Measurements from ENCODE around the gene PACS1. TPM values are rescaled to one million over a fixed set of nuclear protein-coding genes. Genes with fewer than 3 reads are reported as not detected.
A peak's percentile ranks its signal among the peaks of the same experiment; 100 is the strongest.

Gene PACS1
- polyA plus RNA-seq, 1 of the 3 experiments (the other 2 are of a cell fraction): 37.3 TPM

DNA sequence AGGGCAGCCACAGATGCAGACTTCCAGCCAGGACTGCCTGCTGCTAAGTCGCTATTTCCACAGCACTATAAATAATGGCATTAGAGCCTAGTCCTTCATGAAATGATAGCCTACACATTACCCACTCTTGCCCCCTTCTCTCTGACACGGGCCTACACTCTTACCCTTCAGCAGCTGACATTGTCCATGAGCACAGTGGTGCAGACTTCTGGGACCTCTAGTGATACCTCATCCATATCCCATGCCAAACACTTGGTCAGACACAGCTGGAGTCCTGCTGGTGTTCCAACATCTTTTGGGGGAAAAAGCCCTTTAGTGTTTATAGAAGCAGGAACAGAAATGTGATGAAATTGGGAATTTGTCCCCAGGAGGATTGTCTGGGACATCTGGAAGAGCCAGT, 155.0 kb downstream of the PACS1 start:
- Histone ChIP-seq H3F3A (replicated peaks; ENCODE audit: insufficient read depth) (peaks cover 8% of the 10 kb centered on the region), H3K4me3 (ENCODE audit: low read depth in 2 of 2, low read length in 1 of 2) (no peak overlapping the region), H3K27ac (ENCODE audit: low read depth in 2 of 2, low read length in 1 of 2) (peak overlapping the region in 1 of 2 experiments; percentile 34; a peak in 1 of 4 replicates), H2AFZ (ENCODE audit: low read depth) (no peak overlapping the region), H3K4me2 (no peak overlapping the region), H3K9ac (no peak overlapping the region), H4K20me1 (ENCODE audit: insufficient read depth) (0 out of 2 replicates have a peak, but pooled peaks cover 4% of the 10 kb centered on the region), H3K79me2 (ENCODE audit: insufficient read depth) (no peaks in the 10 kb centered on the region), H3K27me3 (ENCODE audit: insufficient read depth) (no peaks in the 10 kb centered on the region), H3K9me2 (no peaks in the 10 kb centered on the region), H3K4me1 (ENCODE audit: control insufficient read depth in 1 of 2, insufficient read depth in 2 of 2, low read depth in 1 of 2, low read length in 1 of 2) (peaks cover 0 to 6% of the 10 kb centered on the region in 2 experiments; a peak in 1 of 4 replicates), H3K9me3 (no peaks in the 10 kb centered on the region), H3K36me3 (replicated peaks in 1 of 2; ENCODE audit: control insufficient read depth in 1 of 2, insufficient read depth in 2 of 2, low read length in 1 of 2) (peaks cover 39 to 40% of the 10 kb centered on the region in 2 experiments)
- 66% methylated on average over 2 of the region's 2 CpGs for WGBS (ENCODE audit: low lambda C conversion rate)
- TF ChIP-seq NRF1 (IDR thresholded peaks at IDR 0.05; ENCODE audit: low read depth, low read length) (no peak), FOXJ3 (CRISPR knock-in tag; IDR thresholded peaks at IDR 0.05) (no peak), TEAD4 (IDR thresholded peaks at IDR 0.05; ENCODE audit: borderline replicate concordance, insufficient read depth) (no peak), MXI1 (IDR thresholded peaks at IDR 0.05; ENCODE audit: low read depth, low read length) (no peak), EP300 (IDR thresholded peaks at IDR 0.05; ENCODE audit: borderline replicate concordance in 1 of 2, low read depth in 1 of 2, low read length in 1 of 2) (no peak)
- TF ChIP-seq, protein P1, sequence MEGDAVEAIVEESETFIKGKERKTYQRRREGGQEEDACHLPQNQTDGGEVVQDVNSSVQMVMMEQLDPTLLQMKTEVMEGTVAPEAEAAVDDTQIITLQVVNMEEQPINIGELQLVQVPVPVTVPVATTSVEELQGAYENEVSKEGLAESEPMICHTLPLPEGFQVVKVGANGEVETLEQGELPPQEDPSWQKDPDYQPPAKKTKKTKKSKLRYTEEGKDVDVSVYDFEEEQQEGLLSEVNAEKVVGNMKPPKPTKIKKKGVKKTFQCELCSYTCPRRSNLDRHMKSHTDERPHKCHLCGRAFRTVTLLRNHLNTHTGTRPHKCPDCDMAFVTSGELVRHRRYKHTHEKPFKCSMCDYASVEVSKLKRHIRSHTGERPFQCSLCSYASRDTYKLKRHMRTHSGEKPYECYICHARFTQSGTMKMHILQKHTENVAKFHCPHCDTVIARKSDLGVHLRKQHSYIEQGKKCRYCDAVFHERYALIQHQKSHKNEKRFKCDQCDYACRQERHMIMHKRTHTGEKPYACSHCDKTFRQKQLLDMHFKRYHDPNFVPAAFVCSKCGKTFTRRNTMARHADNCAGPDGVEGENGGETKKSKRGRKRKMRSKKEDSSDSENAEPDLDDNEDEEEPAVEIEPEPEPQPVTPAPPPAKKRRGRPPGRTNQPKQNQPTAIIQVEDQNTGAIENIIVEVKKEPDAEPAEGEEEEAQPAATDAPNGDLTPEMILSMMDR (IDR thresholded peaks at IDR 0.05): no peak
- DNase-seq: no peak
- ChIA-PET POLR2A (interaction anchor here (1.0 kb wide), 1 partner anchor 11 kb away, joined by 3 read pairs; no protein-coding TSS in a partner anchor), CTCF (interaction anchor here (0.8 to 6.7 kb wide), 6 partner anchors 8 to 156 kb away, joined by 3 to 73 read pairs (median 6); partner anchors contain the start of genes CNIH2 and RAB1B)

DNA sequence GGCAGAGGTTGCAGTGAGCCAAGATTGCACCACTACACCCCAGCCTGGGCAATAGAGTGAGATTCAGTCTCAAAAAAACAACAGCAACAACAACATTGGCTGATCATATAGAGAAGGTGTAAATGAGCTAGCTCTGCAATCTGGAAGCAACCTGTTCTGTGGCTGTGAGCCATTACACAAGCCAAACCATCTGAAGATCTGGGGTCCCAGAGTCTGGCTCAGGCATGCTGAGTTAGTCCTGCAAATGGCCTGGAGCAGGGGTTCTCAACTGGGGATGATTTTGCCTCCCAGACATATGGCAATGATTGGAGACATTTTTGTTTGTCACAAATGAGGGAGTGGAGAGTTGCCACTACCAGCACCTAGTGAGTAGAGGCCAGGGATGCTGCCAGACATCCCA, 156.0 kb downstream of the PACS1 start:
- Histone ChIP-seq H3K9me3 (no peaks in the 10 kb centered on the region), H3K79me2 (ENCODE audit: insufficient read depth) (no peaks in the 10 kb centered on the region), H3K36me3 (replicated peaks in 1 of 2; ENCODE audit: control insufficient read depth in 1 of 2, insufficient read depth in 2 of 2, low read length in 1 of 2) (peaks cover 41 to 48% of the 10 kb centered on the region in 2 experiments), H3F3A (replicated peaks; ENCODE audit: insufficient read depth) (peaks cover 8% of the 10 kb centered on the region), H4K20me1 (ENCODE audit: insufficient read depth) (0 out of 2 replicates have a peak, but pooled peaks cover 4% of the 10 kb centered on the region), H3K9me2 (no peaks in the 10 kb centered on the region), H3K4me2 (no peak overlapping the region), H3K4me1 (ENCODE audit: control insufficient read depth in 1 of 2, insufficient read depth in 2 of 2, low read depth in 1 of 2, low read length in 1 of 2) (peaks cover 0 to 6% of the 10 kb centered on the region in 2 experiments; a peak in 1 of 4 replicates), H3K27ac (ENCODE audit: low read depth in 2 of 2, low read length in 1 of 2) (no peak overlapping the region), H2AFZ (ENCODE audit: low read depth) (no peak overlapping the region), H3K4me3 (ENCODE audit: low read depth in 2 of 2, low read length in 1 of 2) (no peak overlapping the region), H3K27me3 (ENCODE audit: insufficient read depth) (no peaks in the 10 kb centered on the region), H3K9ac (no peak overlapping the region)
- TF ChIP-seq TCF12 (IDR thresholded peaks at IDR 0.05) (no peak), FOSL2 (IDR thresholded peaks at IDR 0.05; ENCODE audit: borderline replicate concordance, low read depth) (no peak), EZH2phosphoT487 (IDR thresholded peaks at IDR 0.05; ENCODE audit: borderline replicate concordance, low read depth) (no peak), NFIC (IDR thresholded peaks at IDR 0.05; ENCODE audit: borderline replicate concordance) (no peak), MAX (IDR thresholded peaks at IDR 0.05; ENCODE audit: low read depth) (no peak), GABPA (IDR thresholded peaks at IDR 0.05; ENCODE audit: low read depth) (no peak), RCOR1 (IDR thresholded peaks at IDR 0.05; ENCODE audit: low read length) (no peak), GATA2 (CRISPR knock-in tag; IDR thresholded peaks at IDR 0.05) (no peak), NRF1 (IDR thresholded peaks at IDR 0.05; ENCODE audit: low read depth, low read length) (no peak), POLR2AphosphoS5 (IDR thresholded peaks at IDR 0.05; ENCODE audit: low read depth, low read length) (no peak)
- TF ChIP-seq, protein P1 (IDR thresholded peaks at IDR 0.05): no peak
- TF ChIP-seq, protein P2, sequence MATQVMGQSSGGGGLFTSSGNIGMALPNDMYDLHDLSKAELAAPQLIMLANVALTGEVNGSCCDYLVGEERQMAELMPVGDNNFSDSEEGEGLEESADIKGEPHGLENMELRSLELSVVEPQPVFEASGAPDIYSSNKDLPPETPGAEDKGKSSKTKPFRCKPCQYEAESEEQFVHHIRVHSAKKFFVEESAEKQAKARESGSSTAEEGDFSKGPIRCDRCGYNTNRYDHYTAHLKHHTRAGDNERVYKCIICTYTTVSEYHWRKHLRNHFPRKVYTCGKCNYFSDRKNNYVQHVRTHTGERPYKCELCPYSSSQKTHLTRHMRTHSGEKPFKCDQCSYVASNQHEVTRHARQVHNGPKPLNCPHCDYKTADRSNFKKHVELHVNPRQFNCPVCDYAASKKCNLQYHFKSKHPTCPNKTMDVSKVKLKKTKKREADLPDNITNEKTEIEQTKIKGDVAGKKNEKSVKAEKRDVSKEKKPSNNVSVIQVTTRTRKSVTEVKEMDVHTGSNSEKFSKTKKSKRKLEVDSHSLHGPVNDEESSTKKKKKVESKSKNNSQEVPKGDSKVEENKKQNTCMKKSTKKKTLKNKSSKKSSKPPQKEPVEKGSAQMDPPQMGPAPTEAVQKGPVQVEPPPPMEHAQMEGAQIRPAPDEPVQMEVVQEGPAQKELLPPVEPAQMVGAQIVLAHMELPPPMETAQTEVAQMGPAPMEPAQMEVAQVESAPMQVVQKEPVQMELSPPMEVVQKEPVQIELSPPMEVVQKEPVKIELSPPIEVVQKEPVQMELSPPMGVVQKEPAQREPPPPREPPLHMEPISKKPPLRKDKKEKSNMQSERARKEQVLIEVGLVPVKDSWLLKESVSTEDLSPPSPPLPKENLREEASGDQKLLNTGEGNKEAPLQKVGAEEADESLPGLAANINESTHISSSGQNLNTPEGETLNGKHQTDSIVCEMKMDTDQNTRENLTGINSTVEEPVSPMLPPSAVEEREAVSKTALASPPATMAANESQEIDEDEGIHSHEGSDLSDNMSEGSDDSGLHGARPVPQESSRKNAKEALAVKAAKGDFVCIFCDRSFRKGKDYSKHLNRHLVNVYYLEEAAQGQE (IDR thresholded peaks at IDR 0.05; ENCODE audit: low read depth, low read length): no peak
- POLR2A ChIA-PET: interaction anchor here (1.0 kb wide), 1 partner anchor 10 kb away, joined by 3 read pairs; no protein-coding TSS in a partner anchor
- CTCF ChIA-PET: interaction anchor here (1.2 to 6.7 kb wide), 5 partner anchors 11 to 157 kb away, joined by 3 to 73 read pairs (median 5); partner anchors contain the start of genes CNIH2 and RAB1B
- no peak for DNase-seq

All from SK-N-SH (cell line).